Neural crest cell (in vitro differentiated cells): ENCODE measurements around the gene ATG10. TPM values are rescaled to one million over a fixed set of nuclear protein-coding genes. Genes with fewer than 3 reads are reported as not detected.
"Not testable (repeated sequence)": the region's sequence is repeated elsewhere in the genome, so short reads cannot be mapped to it uniquely, and the experiment has no call there.

ENCODE experiments used
- DNase-seq: peaks from one replicate; pipeline ENCODE4 v3.0.0; 2021; ENCODE audit warnings: low read depth, mixed read lengths, low spot score
- H3K27ac Mint-ChIP-seq: one replicate; pipeline ENCODE4 v1.8.0; 2021; ENCODE audit warnings: mild to moderate bottlenecking, mixed read lengths; ENCODE audit not compliant: unreplicated experiment
- H3K27me3 Mint-ChIP-seq: 2 replicates; pipeline ENCODE4 v1.8.0; 2021; ENCODE audit warnings: low read depth, mild to moderate bottlenecking, mixed read lengths
- H3K36me3 Mint-ChIP-seq: 2 replicates; pipeline ENCODE4 v1.8.0; 2021; ENCODE audit warnings: low read depth, mild to moderate bottlenecking, mixed read lengths
- H3K4me1 Mint-ChIP-seq: 2 replicates; pipeline ENCODE4 v1.8.0; 2021; ENCODE audit warnings: mixed read lengths
- H3K4me3 Mint-ChIP-seq: one replicate; pipeline ENCODE4 v1.8.0; 2021; ENCODE audit warnings: mild to moderate bottlenecking, mixed read lengths
- H3K9me3 Mint-ChIP-seq: 2 replicates; pipeline ENCODE4 v1.8.0; 2021; ENCODE audit warnings: mixed read lengths
- total RNA-seq: library from RNA; stranded (reverse); gene quantifications from 2 replicates; pipeline ENCODE4 v1.2.1, GENCODE V29; 2021
- TF ChIP-seq, protein P1 (sequence below): fragments of 200-600 bp; sonication (generic); conservative IDR thresholded peaks from 2 replicates; pipeline ENCODE4 v1.5.0; 2021; ENCODE audit warnings: antibody characterized with exemption, mild to moderate bottlenecking

The ATG10 gene
- total RNA-seq, 1 donor from 2014 or later = 5.9 TPM

DNA sequence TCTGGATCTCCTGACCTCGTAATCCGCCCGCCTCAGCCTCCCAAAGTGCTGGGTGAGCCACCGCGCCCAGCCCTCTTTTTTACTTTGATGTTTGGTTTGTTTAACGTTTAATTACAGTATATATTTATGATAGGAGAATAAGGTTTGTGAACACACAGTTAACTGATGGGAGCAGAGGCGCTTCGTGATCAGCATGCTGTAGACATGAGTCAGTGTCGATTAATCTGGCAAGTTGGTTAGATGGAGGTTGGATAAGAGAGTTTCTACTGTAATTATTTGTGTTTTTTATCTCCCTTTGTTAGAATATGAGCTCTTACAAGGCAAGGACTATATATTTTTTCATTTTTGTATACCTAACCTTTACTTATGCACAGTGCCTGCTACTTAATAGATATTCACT is 14.3 kb downstream of the ATG10 start:
- peaks cover 4% of the 10 kb centered on the region for H3K4me1 Mint-ChIP-seq
- no peaks in the 10 kb centered on the region for H3K27me3 Mint-ChIP-seq
- no peak overlapping the region for H3K4me3 Mint-ChIP-seq
- no peak for DNase-seq
- TF ChIP-seq, protein P1, sequence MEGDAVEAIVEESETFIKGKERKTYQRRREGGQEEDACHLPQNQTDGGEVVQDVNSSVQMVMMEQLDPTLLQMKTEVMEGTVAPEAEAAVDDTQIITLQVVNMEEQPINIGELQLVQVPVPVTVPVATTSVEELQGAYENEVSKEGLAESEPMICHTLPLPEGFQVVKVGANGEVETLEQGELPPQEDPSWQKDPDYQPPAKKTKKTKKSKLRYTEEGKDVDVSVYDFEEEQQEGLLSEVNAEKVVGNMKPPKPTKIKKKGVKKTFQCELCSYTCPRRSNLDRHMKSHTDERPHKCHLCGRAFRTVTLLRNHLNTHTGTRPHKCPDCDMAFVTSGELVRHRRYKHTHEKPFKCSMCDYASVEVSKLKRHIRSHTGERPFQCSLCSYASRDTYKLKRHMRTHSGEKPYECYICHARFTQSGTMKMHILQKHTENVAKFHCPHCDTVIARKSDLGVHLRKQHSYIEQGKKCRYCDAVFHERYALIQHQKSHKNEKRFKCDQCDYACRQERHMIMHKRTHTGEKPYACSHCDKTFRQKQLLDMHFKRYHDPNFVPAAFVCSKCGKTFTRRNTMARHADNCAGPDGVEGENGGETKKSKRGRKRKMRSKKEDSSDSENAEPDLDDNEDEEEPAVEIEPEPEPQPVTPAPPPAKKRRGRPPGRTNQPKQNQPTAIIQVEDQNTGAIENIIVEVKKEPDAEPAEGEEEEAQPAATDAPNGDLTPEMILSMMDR = no peak
- H3K27ac Mint-ChIP-seq = no peak overlapping the region
- H3K9me3 Mint-ChIP-seq = peaks cover 12% of the 10 kb centered on the region
- H3K36me3 Mint-ChIP-seq = peaks cover 18% of the 10 kb centered on the region

DNA sequence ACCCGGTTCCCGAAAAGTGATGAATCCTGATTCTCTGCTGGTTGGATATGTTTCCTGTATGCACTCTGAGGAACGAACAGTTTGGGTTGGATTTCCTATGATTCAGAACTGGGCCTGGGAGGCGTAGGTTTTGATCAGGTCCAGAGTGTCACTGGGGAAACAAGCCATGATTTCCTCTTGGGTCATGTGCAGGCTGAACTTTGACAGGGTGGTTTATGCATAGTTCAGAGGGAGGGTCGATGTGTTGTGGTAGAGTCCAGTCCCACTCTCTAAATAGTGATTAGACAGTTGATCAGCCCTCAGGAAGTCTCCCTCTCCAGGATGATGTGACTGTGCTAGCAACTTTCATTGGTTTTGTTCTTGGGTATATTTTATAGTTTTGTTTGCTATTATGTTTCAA is 17.4 kb downstream of the ATG10 start:
- Mint-ChIP-seq H3K27me3 (no peaks in the 10 kb centered on the region), H3K4me3 (no peak overlapping the region), H3K36me3 (peaks cover 15% of the 10 kb centered on the region), H3K9me3 (peaks cover 10% of the 10 kb centered on the region), H3K27ac (no peak overlapping the region), H3K4me1 (no peaks in the 10 kb centered on the region)
- DNase-seq = no peak
- TF ChIP-seq, protein P1 = no peak

DNA sequence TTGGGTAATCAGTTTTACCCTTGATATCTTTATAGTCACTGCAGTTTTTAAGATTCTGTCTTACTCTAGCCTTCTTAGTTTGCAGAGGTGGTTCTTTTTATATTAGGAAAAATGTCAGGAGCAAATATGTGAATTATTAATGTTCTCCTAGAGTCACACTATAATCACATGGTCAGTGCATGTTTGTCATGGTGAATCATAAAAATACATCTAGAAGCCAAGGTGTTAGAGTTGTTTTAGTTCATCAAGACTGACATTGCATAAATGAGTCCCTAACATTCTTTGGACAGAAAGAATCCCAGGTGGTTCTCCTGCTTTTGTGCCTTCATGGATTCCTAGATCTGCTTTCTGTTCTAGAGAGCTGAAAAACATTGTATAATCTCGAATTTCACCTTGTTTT is 22.9 kb downstream of the ATG10 start:
- no peak for DNase-seq
- H3K36me3 Mint-ChIP-seq = peaks cover 29% of the 10 kb centered on the region
- TF ChIP-seq, protein P1 = no peak
- peaks cover 14% of the 10 kb centered on the region for H3K9me3 Mint-ChIP-seq
- H3K27ac Mint-ChIP-seq = no peak overlapping the region
- no peak overlapping the region for H3K4me3 Mint-ChIP-seq
- no peaks in the 10 kb centered on the region for H3K27me3 Mint-ChIP-seq
- no peaks in the 10 kb centered on the region for H3K4me1 Mint-ChIP-seq

DNA sequence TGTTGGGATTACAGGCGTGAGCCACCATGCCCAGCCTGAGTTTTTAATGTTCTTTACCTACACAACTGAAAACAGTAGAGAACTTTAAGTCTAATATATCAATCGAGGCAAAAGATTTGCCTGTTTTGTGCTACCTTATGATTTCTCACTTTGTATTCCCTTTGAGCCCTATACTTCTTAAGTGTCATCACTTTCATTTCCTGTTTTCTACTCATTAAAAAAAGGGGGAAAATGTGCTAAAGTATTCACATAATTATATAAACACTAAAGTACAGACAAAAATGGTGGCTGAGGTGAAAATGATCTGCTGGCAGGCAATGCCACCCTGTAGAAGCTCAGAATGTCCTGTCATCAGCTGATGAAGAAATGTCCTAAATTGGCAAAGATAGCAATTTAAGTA is 23.6 kb downstream of the ATG10 start:
- TF ChIP-seq, protein P1 = no peak
- DNase-seq = no peak
- Mint-ChIP-seq H3K27me3 (no peaks in the 10 kb centered on the region), H3K9me3 (peaks cover 18% of the 10 kb centered on the region), H3K27ac (no peak overlapping the region), H3K4me3 (no peak overlapping the region), H3K36me3 (peaks cover 35% of the 10 kb centered on the region), H3K4me1 (no peaks in the 10 kb centered on the region)

DNA sequence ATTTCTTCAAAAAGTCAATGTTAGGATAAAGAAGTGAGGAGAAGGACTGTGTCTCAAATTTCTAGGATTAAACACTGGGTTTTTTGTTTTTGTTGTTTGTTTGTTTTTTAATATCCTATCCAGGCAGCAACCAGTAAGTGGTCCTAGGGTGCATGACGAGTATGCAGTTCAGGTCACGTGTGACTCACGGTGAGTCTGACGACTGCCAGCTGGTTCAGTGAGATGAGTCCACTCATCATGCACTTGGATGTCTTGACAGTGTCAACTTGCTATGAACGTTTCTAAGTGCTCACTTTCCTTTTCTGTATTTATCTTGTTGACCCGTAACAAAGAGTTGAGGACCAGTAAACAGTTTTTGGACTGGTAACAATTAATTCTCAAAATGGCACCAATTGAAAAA is 32.7 kb downstream of the ATG10 start:
- TF ChIP-seq, protein P1 = no peak
- no peak for DNase-seq
- Mint-ChIP-seq H3K27me3 (no peaks in the 10 kb centered on the region), H3K9me3 (peaks cover 13% of the 10 kb centered on the region), H3K27ac (no peak overlapping the region), H3K36me3 (peaks cover 10% of the 10 kb centered on the region), H3K4me1 (no peaks in the 10 kb centered on the region), H3K4me3 (no peak overlapping the region)

DNA sequence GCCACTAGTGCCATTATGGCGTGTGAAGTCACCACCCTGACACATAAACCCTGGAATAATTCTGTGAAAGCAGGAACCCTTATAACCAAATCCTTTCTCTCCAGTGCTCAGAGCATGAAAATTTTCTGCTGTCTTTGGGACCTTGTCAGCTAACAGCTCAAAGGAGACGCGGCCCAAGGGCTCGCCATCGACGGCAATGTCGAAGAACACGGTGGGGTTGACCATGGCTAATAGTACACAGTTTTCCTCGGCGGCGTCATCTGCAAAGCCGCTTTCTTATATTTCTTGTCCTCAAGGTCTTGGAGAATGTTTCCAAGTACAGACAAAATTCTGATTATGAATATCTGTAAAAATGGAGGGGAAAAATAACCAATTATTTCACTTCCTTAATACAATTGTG is 38.0 kb downstream of the ATG10 start:
- H3K4me1 Mint-ChIP-seq, H3K27me3 Mint-ChIP-seq, DNase-seq, H3K27ac Mint-ChIP-seq, H3K9me3 Mint-ChIP-seq, H3K4me3 Mint-ChIP-seq, H3K36me3 Mint-ChIP-seq: not testable (repeated sequence)
